Spleen (tissue), 11 donors: ENCODE results near the gene COL28A1. TPM values are rescaled to one million over a fixed set of nuclear protein-coding genes. Genes with fewer than 3 reads are reported as not detected.

Experiments used
- DNase-seq: peaks from one replicate; pipeline ENCODE4 v3.0.0-alpha.2; 2020
- H3K27ac ChIP-seq, 8 donors: fragments of 200-600 bp; sonication (generic) in 7 of 8; 1 replicate in 4 of 8; 2 replicates in 4 of 8; pipeline versions ENCODE4 v1.5.0 to v1.8.0; 2016 to 2021; ENCODE audit warnings: inconsistent platforms in 4 of 8, mild to moderate bottlenecking in 4 of 8, moderate library complexity in 1 of 8
- H3K27me3 ChIP-seq, 7 donors: fragments of 200-600 bp; sonication (generic) in 6 of 7; replicated peaks in 1 of 7; 1 replicate in 4 of 7; 2 replicates in 3 of 7; pipeline versions ENCODE4 v1.5.0 to v1.8.0; 2016 to 2021; ENCODE audit warnings: inconsistent platforms in 3 of 7, mild to moderate bottlenecking in 1 of 7
- H3K36me3 ChIP-seq, 6 donors: fragments of 200-600 bp; sonication (generic) in 5 of 6; 1 replicate in 4 of 6; 2 replicates in 2 of 6; pipeline versions ENCODE4 v1.5.0 to v1.8.0; 2016 to 2021; ENCODE audit warnings: inconsistent platforms in 2 of 6
- H3K4me1 ChIP-seq, 6 donors: fragments of 200-600 bp; sonication (generic) in 5 of 6; 1 replicate in 3 of 6; 2 replicates in 3 of 6; pipeline versions ENCODE4 v1.5.0 to v1.8.0; 2016 to 2021; ENCODE audit warnings: inconsistent platforms in 3 of 6
- H3K4me3 ChIP-seq, 8 donors: fragments of 200-600 bp; sonication (generic) in 7 of 8; 1 replicate in 4 of 8; 2 replicates in 4 of 8; pipeline versions ENCODE4 v1.5.0 to v1.8.0; 2016 to 2021; ENCODE audit warnings: inconsistent platforms in 4 of 8, mild to moderate bottlenecking in 4 of 8, moderate library complexity in 2 of 8
- H3K9me3 ChIP-seq, 8 donors: fragments of 200-600 bp; sonication (generic) in 7 of 8; 1 replicate in 4 of 8; 2 replicates in 4 of 8; pipeline versions ENCODE4 v1.5.0 to v1.8.0; 2016 to 2021; ENCODE audit warnings: inconsistent platforms in 4 of 8
- POLR2A ChIP-seq, 3 donors: fragments of 450-650 bp; IDR thresholded peaks; one replicate each; pipeline ENCODE4 v1.5.1; 2017; ENCODE audit warnings: antibody characterized with exemption in 3 of 3, mild to moderate bottlenecking in 1 of 3
- POLR2AphosphoS5 ChIP-seq, 3 donors: sonication (generic); formaldehyde crosslinking; IDR thresholded peaks; one replicate each; pipeline ENCODE4 v1.5.1; 2017; ENCODE audit warnings: antibody characterized with exemption in 3 of 3
- WGBS, 5 donors: extraction: QIAGEN DNeasy Blood & Tissue Kit in 3 of 5; methylation state at CpG; one replicate each; pipeline versions ENCODE4 v1.1.5 to v1.1.7; 2013 to 2018; 5-methylcytosine and 5-hydroxymethylcytosine counted together
- intact Hi-C: fragments of 100-400 bp; cut with DNase I; formaldehyde crosslinking; loops from one replicate; pipeline ENCODE4 v1.15.0; 2023; ENCODE audit warnings: low total_unique reads
- polyA plus RNA-seq, 3 donors: library from polyadenylated mRNA; stranded (reverse); fragments of 200-250 nt; gene quantifications; one replicate each; pipeline ENCODE4 v1.2.1, GENCODE V29; 2013
- total RNA-seq, 7 donors: library from RNA; depleted of rRNA in 3 of 7; stranded (reverse); fragments of >200 nt in 3 of 7; fragmentation: NEBNext Ultra II Directional in 4 of 7; extraction: Animal tissue kit (Norgen Biotek cat#: 25700) in 4 of 7; gene quantifications; one replicate each; pipeline versions ENCODE4 v1.1.0 to v1.2.1, GENCODE V29; 2016 to 2021
- TF ChIP-seq, protein P1 (sequence below), 11 experiments: fragments of 200-600 bp in 7 of 11; fragments of 450-650 bp in 4 of 11; sonication (generic) in 4 of 11; IDR thresholded peaks in 8 of 11; conservative IDR thresholded peaks in 3 of 11; 1 replicate in 7 of 11; 2 replicates in 4 of 11; pipeline versions ENCODE4 v1.4.0 to v1.8.0; 2016 to 2021; ENCODE audit warnings: antibody characterized with exemption in 11 of 11, inconsistent platforms in 4 of 11, mild to moderate bottlenecking in 1 of 11
- donor health status: healthy with polysubstance abuse.
- donor health status: DM: no; HTN: no; CAD: no; lungs with moderate emphysema.
- donor health status: DM: no; HTN: no; CAD: no.
- donor health status: Bipolar disorder and iron deficiency.
- donor health status: healthy.
- donor health status: DM: no; HTN: no; CAD: no.
- donor health status: DM: yes; HTN: yes; CAD: no.

The COL28A1 gene
- total and polyA plus RNA-seq, 10 donors: 0.08 to 1.6 (median 0.51) TPM

- no peak overlapping the region for H3K27ac ChIP-seq
- no peaks in the 10 kb centered on the region for H3K36me3 ChIP-seq
- H3K4me1 ChIP-seq: peaks cover 0 to 21% (median 5%) of the 10 kb centered on the region in 6 donors
- WGBS, 5 donors: 64 to 86% (median 75%) methylated on average over 3 of the region's 3 CpGs
- no peak overlapping the region for H3K4me3 ChIP-seq
- intact Hi-C loops: no loop called here
- TF ChIP-seq, protein P1, sequence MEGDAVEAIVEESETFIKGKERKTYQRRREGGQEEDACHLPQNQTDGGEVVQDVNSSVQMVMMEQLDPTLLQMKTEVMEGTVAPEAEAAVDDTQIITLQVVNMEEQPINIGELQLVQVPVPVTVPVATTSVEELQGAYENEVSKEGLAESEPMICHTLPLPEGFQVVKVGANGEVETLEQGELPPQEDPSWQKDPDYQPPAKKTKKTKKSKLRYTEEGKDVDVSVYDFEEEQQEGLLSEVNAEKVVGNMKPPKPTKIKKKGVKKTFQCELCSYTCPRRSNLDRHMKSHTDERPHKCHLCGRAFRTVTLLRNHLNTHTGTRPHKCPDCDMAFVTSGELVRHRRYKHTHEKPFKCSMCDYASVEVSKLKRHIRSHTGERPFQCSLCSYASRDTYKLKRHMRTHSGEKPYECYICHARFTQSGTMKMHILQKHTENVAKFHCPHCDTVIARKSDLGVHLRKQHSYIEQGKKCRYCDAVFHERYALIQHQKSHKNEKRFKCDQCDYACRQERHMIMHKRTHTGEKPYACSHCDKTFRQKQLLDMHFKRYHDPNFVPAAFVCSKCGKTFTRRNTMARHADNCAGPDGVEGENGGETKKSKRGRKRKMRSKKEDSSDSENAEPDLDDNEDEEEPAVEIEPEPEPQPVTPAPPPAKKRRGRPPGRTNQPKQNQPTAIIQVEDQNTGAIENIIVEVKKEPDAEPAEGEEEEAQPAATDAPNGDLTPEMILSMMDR (IDR thresholded peaks at IDR 0.05 in 8 of 11, conservative IDR thresholded peaks at IDR 0.05 in 3 of 11): no peak
- TF ChIP-seq POLR2A (IDR thresholded peaks at IDR 0.05) (no peak), POLR2AphosphoS5 (IDR thresholded peaks at IDR 0.05) (no peak)
- H3K27me3 ChIP-seq: no peaks in the 10 kb centered on the region
- no peak for DNase-seq
- H3K9me3 ChIP-seq: peaks cover 0 to 21% (median 15%) of the 10 kb centered on the region in 8 donors
Measured at GRCh38 chr7:7491044-7491443, 44.6 kb downstream of the COL28A1 start.

DNA sequence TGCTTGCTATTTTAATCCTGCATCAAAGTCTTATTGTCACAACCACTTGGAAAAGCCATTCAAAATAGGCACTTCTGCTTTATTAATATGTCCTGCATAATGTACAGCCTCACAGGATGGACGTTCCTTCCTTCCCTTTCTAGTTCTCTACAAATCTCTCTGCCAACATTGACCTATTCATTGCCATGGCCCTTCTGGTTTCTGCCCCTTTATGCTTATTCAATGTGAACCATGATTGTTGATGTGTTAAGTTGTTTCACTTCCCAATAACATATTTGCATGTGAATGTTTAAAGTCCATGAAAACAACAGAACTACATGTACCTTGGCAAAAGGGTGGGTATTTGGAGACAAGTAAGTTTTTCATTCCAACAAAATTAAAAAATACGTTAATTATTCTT, 45.7 kb downstream of the COL28A1 start:
- H3K27ac ChIP-seq: peak overlapping the region in 3 of 8 donors; percentile 34 to 41 (median 36)
- DNase-seq: no peak
- no peaks in the 10 kb centered on the region for H3K27me3 ChIP-seq
- H3K36me3 ChIP-seq: no peaks in the 10 kb centered on the region
- peaks cover 0 to 21% (median 5%) of the 10 kb centered on the region in 6 donors for H3K4me1 ChIP-seq
- intact Hi-C loops: no loop called here
- no peak overlapping the region for H3K4me3 ChIP-seq
- peaks cover 0 to 31% (median 23%) of the 10 kb centered on the region in 8 donors for H3K9me3 ChIP-seq
- TF ChIP-seq POLR2AphosphoS5 (IDR thresholded peaks at IDR 0.05): no peak
- no peak for TF ChIP-seq POLR2A (IDR thresholded peaks at IDR 0.05)
- TF ChIP-seq, protein P1 (IDR thresholded peaks at IDR 0.05 in 8 of 11, conservative IDR thresholded peaks at IDR 0.05 in 3 of 11): no peak
- 41 to 67% (median 54%) methylated on average over 2 of the region's 2 CpGs for WGBS, 5 donors

DNA sequence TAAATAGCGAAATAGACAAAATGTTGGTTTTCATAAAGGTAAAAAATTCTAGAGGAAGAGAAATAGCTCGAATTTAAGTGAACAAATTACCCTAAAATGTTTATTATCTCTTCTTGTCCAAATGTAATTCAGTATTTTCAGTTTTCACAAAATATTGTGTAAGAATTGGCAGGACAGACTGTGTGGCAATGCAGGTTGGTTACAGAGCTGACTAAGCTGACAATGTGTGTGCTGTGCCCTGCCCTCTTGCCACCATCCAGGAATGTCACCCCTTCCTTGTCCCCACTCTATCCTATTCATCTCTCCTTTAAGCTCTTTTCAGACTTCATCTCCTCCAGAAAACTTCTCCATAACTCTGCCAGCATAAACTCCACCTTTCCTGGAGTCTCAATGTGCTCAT, 46.1 kb downstream of the COL28A1 start:
- no peak overlapping the region for H3K4me3 ChIP-seq
- H3K27ac ChIP-seq: peak overlapping the region in 3 of 8 donors; percentile 14 to 41 (median 34)
- H3K4me1 ChIP-seq: peaks cover 0 to 21% (median 5%) of the 10 kb centered on the region in 6 donors
- peaks cover 0 to 36% (median 26%) of the 10 kb centered on the region in 8 donors for H3K9me3 ChIP-seq
- intact Hi-C loops: no loop called here
- no peaks in the 10 kb centered on the region for H3K36me3 ChIP-seq
- TF ChIP-seq POLR2A (IDR thresholded peaks at IDR 0.05) (no peak), POLR2AphosphoS5 (IDR thresholded peaks at IDR 0.05) (no peak)
- TF ChIP-seq, protein P1 (IDR thresholded peaks at IDR 0.05 in 8 of 11, conservative IDR thresholded peaks at IDR 0.05 in 3 of 11): no peak
- no peaks in the 10 kb centered on the region for H3K27me3 ChIP-seq
- 69 to 90% (median 80%) methylated on average over 2 of the region's 2 CpGs for WGBS, 5 donors
- no peak for DNase-seq

DNA sequence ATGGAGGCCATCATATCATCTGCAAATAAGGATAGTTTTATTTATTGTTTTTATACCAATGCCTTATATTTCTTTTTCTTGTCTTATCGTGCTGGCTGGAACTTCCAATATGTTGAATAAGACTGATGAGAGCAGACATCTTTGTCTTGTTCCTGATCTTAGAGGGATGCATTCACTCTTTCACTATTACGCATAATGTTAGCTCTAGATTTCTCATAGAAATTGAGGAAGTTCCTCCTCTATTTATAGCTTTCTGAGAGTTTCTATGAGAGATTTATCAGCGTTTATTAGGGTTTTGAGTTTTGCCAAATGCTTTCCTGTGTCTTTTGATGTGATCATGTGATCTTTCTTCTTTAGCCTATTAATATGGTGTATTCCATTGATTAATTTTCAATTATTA, 49.3 kb downstream of the COL28A1 start:
- 64 to 70% (median 68%) methylated on average over 3 of the region's 3 CpGs for WGBS, 5 donors
- H3K9me3 ChIP-seq: peaks cover 0 to 50% (median 38%) of the 10 kb centered on the region in 8 donors
- DNase-seq: no peak
- TF ChIP-seq POLR2A (IDR thresholded peaks at IDR 0.05) (no peak), POLR2AphosphoS5 (IDR thresholded peaks at IDR 0.05) (no peak)
- TF ChIP-seq, protein P1 (IDR thresholded peaks at IDR 0.05 in 8 of 11, conservative IDR thresholded peaks at IDR 0.05 in 3 of 11): no peak
- no peaks in the 10 kb centered on the region for H3K36me3 ChIP-seq
- intact Hi-C loops: no loop called here
- H3K4me3 ChIP-seq: no peak overlapping the region
- no peaks in the 10 kb centered on the region for H3K27me3 ChIP-seq
- H3K27ac ChIP-seq: no peak overlapping the region
- peaks cover 0 to 16% (median 5%) of the 10 kb centered on the region in 6 donors for H3K4me1 ChIP-seq
